Measurements from ENCODE around the gene MICALL1.

The MICALL1 gene

DNA sequence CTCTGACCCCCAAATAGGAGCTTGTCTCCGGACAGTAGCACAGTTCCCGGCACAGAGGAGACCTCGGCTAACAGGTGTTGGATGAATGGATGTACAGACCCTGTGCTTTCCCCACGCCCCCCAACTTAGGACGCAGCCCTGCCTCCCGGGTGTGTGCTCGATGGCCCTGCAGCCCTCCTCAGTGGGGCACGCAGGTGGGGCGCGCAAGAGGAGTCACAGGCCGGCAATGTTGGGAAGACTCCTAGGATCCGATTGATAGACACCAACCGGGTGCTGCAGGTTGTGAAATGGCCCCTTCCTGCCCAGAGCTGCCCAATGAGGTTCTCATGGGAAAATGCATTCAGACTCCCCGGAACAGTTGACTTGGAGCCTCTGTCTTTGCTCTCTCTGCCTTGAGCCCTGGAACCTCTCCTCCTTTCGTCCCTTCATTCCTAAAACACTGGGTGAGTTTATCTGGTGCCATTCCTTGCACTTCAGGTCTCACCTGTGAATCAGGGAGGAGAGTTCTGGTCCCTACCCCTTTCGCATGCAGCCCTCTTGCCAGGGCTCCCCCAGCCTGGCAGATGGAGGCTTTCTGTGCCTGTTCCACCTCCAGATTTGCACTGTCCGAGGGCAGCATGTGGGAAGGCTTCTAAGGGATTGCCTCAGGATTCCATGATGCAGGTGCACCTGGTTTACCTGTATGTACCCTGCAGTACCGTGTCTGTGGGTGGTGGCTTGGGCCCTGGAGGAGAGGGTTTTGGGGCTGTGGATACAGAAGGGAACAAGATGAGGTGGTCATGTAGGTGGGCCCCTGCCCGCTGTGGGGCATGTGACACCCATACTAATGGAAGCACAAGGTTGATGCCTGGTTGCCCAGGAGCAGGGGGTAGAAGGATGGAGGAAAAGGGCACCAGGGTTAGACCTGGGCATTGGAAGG is 1.2 kb downstream of the MICALL1 start:
- H3K27ac ChIP-seq (ENCODE audit: low read depth, low read length) = peak overlapping the region; percentile 60; the same call in 1 of the 2 replicates

DNA sequence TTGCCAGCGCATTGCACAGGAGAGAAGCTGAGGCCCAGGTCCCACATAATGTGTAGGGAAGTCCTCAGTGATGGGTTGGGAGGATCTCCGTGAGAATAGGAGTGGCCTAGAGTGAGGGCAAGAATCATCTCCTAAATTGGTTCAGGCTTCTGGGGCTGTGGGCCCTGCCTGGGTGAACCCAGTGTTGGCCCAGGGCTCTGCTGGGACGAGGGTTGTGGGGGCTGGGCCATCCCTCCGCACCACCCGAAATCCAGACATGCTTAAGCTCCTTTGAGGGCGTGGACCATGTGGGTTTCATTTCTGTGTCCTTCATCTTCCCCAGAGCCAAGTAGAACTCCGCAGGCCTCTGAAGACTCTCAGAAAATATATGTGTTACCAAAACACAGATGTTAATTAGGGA is 3.7 kb downstream of the MICALL1 start:
- no peaks in the 10 kb centered on the region for H3K36me3 ChIP-seq (ENCODE audit: insufficient read depth, low read length)
- no peak overlapping the region for H3K27ac ChIP-seq (ENCODE audit: low read depth, low read length)
- H3K79me2 ChIP-seq (ENCODE audit: control insufficient read depth, insufficient read depth, low read length, unreplicated experiment) = peaks cover 35% of the 10 kb centered on the region
- H2AFZ ChIP-seq (ENCODE audit: low read length, unreplicated experiment) = no peak overlapping the region
- H3K4me1 ChIP-seq (ENCODE audit: control insufficient read depth, insufficient read depth, low read length, unreplicated experiment) = peaks cover 12% of the 10 kb centered on the region
- H3K4me3 ChIP-seq (ENCODE audit: low read depth, low read length) = no peak overlapping the region
- no peaks in the 10 kb centered on the region for H3K27me3 ChIP-seq (ENCODE audit: insufficient read depth, low read length)

More for the DNA sequence above, 1.2 kb downstream of the MICALL1 start:
- Histone ChIP-seq H3K4me3 (ENCODE audit: low read depth, low read length) (peak overlapping the region; percentile 85), H3K79me2 (ENCODE audit: control insufficient read depth, insufficient read depth, low read length, unreplicated experiment) (peaks cover 35% of the 10 kb centered on the region), H3K36me3 (ENCODE audit: insufficient read depth, low read length) (no peaks in the 10 kb centered on the region), H3K27me3 (ENCODE audit: insufficient read depth, low read length) (no peaks in the 10 kb centered on the region), H3K4me1 (ENCODE audit: control insufficient read depth, insufficient read depth, low read length, unreplicated experiment) (peaks cover 18% of the 10 kb centered on the region), H2AFZ (ENCODE audit: low read length, unreplicated experiment) (no peak overlapping the region)

GRCh38 chr22:37910890-37911672 is 5.0 kb downstream of the MICALL1 start:
- no peaks in the 10 kb centered on the region for H3K36me3 ChIP-seq (ENCODE audit: insufficient read depth, low read length)
- H3K27ac ChIP-seq (ENCODE audit: low read depth, low read length) = no peak overlapping the region
- no peak overlapping the region for H3K4me3 ChIP-seq (ENCODE audit: low read depth, low read length)
- peaks cover 35% of the 10 kb centered on the region for H3K79me2 ChIP-seq (ENCODE audit: control insufficient read depth, insufficient read depth, low read length, unreplicated experiment)
- H3K4me1 ChIP-seq (ENCODE audit: control insufficient read depth, insufficient read depth, low read length, unreplicated experiment) = peaks cover 6% of the 10 kb centered on the region
- no peak overlapping the region for H2AFZ ChIP-seq (ENCODE audit: low read length, unreplicated experiment)
- no peaks in the 10 kb centered on the region for H3K27me3 ChIP-seq (ENCODE audit: insufficient read depth, low read length)

DNA sequence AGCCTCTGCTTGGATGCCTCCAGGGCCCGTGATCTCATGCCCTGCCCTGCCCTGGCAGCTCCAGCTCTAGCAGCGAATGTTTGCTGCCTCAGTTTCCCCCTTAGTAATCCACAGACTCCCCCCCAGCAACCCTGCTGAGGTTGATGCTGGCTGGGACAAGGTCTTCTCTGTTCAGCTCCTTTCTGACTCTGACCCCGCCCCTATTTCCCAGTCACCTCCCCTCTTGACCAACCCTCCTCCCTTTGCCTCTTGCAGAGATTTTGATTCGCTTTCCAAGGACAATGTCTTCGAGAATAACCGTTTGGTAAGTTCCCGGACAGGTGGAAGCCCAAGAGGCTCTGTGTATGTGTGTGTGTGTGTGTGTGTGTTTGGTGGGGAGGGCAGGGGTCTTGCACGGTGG is 5.6 kb downstream of the MICALL1 start:
- Histone ChIP-seq H2AFZ (ENCODE audit: low read length, unreplicated experiment) (no peak overlapping the region), H3K27me3 (ENCODE audit: insufficient read depth, low read length) (no peaks in the 10 kb centered on the region), H3K4me1 (ENCODE audit: control insufficient read depth, insufficient read depth, low read length, unreplicated experiment) (peaks cover 6% of the 10 kb centered on the region), H3K79me2 (ENCODE audit: control insufficient read depth, insufficient read depth, low read length, unreplicated experiment) (peaks cover 31% of the 10 kb centered on the region), H3K36me3 (ENCODE audit: insufficient read depth, low read length) (no peaks in the 10 kb centered on the region), H3K4me3 (ENCODE audit: low read depth, low read length) (no peak overlapping the region), H3K27ac (ENCODE audit: low read depth, low read length) (no peak overlapping the region)

- Histone ChIP-seq H3K27ac (ENCODE audit: low read depth, low read length) (no peak overlapping the region), H3K4me3 (ENCODE audit: low read depth, low read length) (no peak overlapping the region), H2AFZ (ENCODE audit: low read length, unreplicated experiment) (no peak overlapping the region), H3K79me2 (ENCODE audit: control insufficient read depth, insufficient read depth, low read length, unreplicated experiment) (peaks cover 26% of the 10 kb centered on the region), H3K27me3 (ENCODE audit: insufficient read depth, low read length) (no peaks in the 10 kb centered on the region), H3K36me3 (ENCODE audit: insufficient read depth, low read length) (no peaks in the 10 kb centered on the region), H3K4me1 (ENCODE audit: control insufficient read depth, insufficient read depth, low read length, unreplicated experiment) (peaks cover 6% of the 10 kb centered on the region)
Observed at GRCh38 chr22:37912171-37912570, 6.1 kb downstream of the MICALL1 start.

GRCh38 chr22:37913233-37913721 is 7.2 kb downstream of the MICALL1 start:
- Histone ChIP-seq H3K27me3 (ENCODE audit: insufficient read depth, low read length) (no peaks in the 10 kb centered on the region), H3K4me3 (ENCODE audit: low read depth, low read length) (no peak overlapping the region), H3K27ac (ENCODE audit: low read depth, low read length) (no peak overlapping the region), H2AFZ (ENCODE audit: low read length, unreplicated experiment) (no peak overlapping the region), H3K36me3 (ENCODE audit: insufficient read depth, low read length) (no peaks in the 10 kb centered on the region), H3K4me1 (ENCODE audit: control insufficient read depth, insufficient read depth, low read length, unreplicated experiment) (no peaks in the 10 kb centered on the region), H3K79me2 (ENCODE audit: control insufficient read depth, insufficient read depth, low read length, unreplicated experiment) (peaks cover 16% of the 10 kb centered on the region)

GRCh38 chr22:37916311-37916710 is 10.2 kb downstream of the MICALL1 start:
- Histone ChIP-seq H2AFZ (ENCODE audit: low read length, unreplicated experiment) (no peak overlapping the region), H3K4me1 (ENCODE audit: control insufficient read depth, insufficient read depth, low read length, unreplicated experiment) (no peaks in the 10 kb centered on the region), H3K27ac (ENCODE audit: low read depth, low read length) (no peak overlapping the region), H3K4me3 (ENCODE audit: low read depth, low read length) (no peak overlapping the region), H3K79me2 (ENCODE audit: control insufficient read depth, insufficient read depth, low read length, unreplicated experiment) (no peaks in the 10 kb centered on the region), H3K36me3 (ENCODE audit: insufficient read depth, low read length) (no peaks in the 10 kb centered on the region), H3K27me3 (ENCODE audit: insufficient read depth, low read length) (no peaks in the 10 kb centered on the region)

DNA sequence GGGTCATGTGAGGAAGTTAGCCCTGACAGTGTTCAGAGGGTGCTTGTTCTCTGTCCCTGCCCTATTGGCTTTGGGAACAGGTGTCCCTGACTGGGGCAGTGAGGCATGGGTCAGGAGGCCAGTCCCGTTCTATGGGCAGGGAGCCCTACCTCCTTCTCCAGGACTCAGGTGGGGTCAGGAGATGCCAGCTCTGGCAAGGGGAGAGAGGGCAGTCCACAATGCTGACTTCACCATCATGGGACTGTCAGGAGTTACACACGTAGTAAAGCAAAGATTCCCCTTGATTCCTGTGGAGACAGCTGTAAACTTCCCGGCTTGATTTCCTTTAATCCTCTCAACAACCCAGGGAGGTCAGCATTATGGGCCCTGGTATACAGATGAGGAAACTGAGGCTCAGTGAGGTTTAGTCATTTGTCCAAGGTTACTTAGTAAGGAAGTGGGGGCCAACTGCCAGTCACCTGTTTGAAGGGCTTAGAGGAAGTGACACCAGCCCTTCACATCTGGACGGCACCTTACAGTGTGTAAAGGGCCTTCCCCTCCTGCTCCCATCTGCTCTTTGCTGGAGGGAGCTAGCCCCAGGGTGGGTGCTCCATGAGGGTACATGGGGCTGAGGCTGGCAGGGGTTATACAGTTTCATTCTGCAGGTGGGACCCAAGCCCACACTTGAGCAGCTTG is 11.9 kb downstream of the MICALL1 start:
- no peaks in the 10 kb centered on the region for H3K79me2 ChIP-seq (ENCODE audit: control insufficient read depth, insufficient read depth, low read length, unreplicated experiment)
- H3K4me3 ChIP-seq (ENCODE audit: low read depth, low read length) = no peak overlapping the region
- no peaks in the 10 kb centered on the region for H3K36me3 ChIP-seq (ENCODE audit: insufficient read depth, low read length)
- no peak overlapping the region for H3K27ac ChIP-seq (ENCODE audit: low read depth, low read length)
- H2AFZ ChIP-seq (ENCODE audit: low read length, unreplicated experiment) = no peak overlapping the region
- no peaks in the 10 kb centered on the region for H3K4me1 ChIP-seq (ENCODE audit: control insufficient read depth, insufficient read depth, low read length, unreplicated experiment)
- no peaks in the 10 kb centered on the region for H3K27me3 ChIP-seq (ENCODE audit: insufficient read depth, low read length)

DNA sequence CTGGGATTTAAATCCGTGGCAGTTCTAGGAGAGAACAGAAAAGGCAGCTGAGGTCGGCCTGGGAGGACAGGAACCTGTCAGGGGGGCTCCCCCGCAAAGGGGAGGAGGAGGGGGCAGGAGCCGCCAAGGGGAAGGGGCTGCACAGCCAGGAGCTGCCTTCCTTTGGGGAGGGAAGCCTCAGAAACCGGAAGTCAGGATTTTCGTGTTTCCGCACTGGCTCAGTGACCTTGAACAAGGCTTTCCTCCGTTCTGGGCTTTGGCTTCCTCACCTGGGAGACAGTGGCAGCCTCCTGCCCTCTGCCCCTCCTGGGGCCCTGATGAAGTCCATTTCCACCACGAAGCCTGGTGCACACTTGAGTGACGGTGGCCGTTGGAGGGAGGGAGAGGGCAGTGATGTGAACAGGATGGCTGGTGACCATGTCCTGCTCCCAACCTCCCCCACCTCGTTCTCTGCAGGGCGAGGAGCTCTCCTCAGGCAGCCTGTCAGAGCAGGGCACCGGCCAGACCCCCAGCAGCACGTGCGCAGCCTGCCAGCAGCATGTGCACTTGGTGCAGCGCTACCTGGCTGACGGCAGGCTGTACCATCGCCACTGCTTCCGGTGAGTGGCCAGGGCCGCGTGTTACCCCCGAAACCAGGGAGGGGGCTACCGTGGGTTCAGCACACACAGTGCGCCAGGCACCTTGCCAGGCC is 12.6 kb downstream of the MICALL1 start:
- Histone ChIP-seq H3K79me2 (ENCODE audit: control insufficient read depth, insufficient read depth, low read length, unreplicated experiment) (no peaks in the 10 kb centered on the region), H2AFZ (ENCODE audit: low read length, unreplicated experiment) (no peak overlapping the region), H3K27me3 (ENCODE audit: insufficient read depth, low read length) (no peaks in the 10 kb centered on the region), H3K4me1 (ENCODE audit: control insufficient read depth, insufficient read depth, low read length, unreplicated experiment) (no peaks in the 10 kb centered on the region), H3K36me3 (ENCODE audit: insufficient read depth, low read length) (no peaks in the 10 kb centered on the region), H3K27ac (ENCODE audit: low read depth, low read length) (no peak overlapping the region), H3K4me3 (ENCODE audit: low read depth, low read length) (no peak overlapping the region)

- Histone ChIP-seq H3K4me3 (ENCODE audit: low read depth, low read length) (no peak overlapping the region), H3K27ac (ENCODE audit: low read depth, low read length) (no peak overlapping the region), H2AFZ (ENCODE audit: low read length, unreplicated experiment) (no peak overlapping the region), H3K4me1 (ENCODE audit: control insufficient read depth, insufficient read depth, low read length, unreplicated experiment) (no peaks in the 10 kb centered on the region), H3K79me2 (ENCODE audit: control insufficient read depth, insufficient read depth, low read length, unreplicated experiment) (no peaks in the 10 kb centered on the region), H3K27me3 (ENCODE audit: insufficient read depth, low read length) (no peaks in the 10 kb centered on the region), H3K36me3 (ENCODE audit: insufficient read depth, low read length) (no peaks in the 10 kb centered on the region)
Observed at GRCh38 chr22:37920126-37920525, 14.0 kb downstream of the MICALL1 start.

Measured in ACC112 (cell line).